Astrocyte (in vitro differentiated cells and primary cell): ENCODE results near the gene KDM3B. TPM values are rescaled to one million over a fixed set of nuclear protein-coding genes. Genes with fewer than 3 reads are reported as not detected.

ENCODE experiments used
- DNase-seq: peaks from one replicate; pipeline ENCODE4 v3.0.0-alpha.2; 2010; ENCODE audit warnings: low read depth
- FAIRE-seq: peaks from 2 replicates; lab custom pipeline; 2011; peaks lifted over from hg19 to GRCh38; lab: Jason Lieb, UNC
- H2AFZ ChIP-seq: 2 replicates; pipeline ENCODE4 v1.6.0; 2012; ENCODE audit warnings: low read depth, low read length, inconsistent platforms
- H3K27ac ChIP-seq: 2 replicates; pipeline ENCODE4 v1.5.1; 2011; ENCODE audit warnings: low read depth, low read length, inconsistent platforms
- H3K27me3 ChIP-seq: 2 replicates; pipeline ENCODE4 v1.6.0; 2011; ENCODE audit warnings: low read length, inconsistent platforms; ENCODE audit not compliant: insufficient read depth
- H3K36me3 ChIP-seq: 2 replicates; pipeline ENCODE4 v1.5.1; 2011; ENCODE audit warnings: low read length, inconsistent platforms; ENCODE audit not compliant: insufficient read depth
- H3K4me1 ChIP-seq: 2 replicates; pipeline ENCODE4 v1.5.1; 2011; ENCODE audit warnings: low read length, inconsistent platforms; ENCODE audit not compliant: insufficient read depth
- H3K4me2 ChIP-seq: 2 replicates; pipeline ENCODE4 v1.6.0; 2012; ENCODE audit warnings: low read length, inconsistent platforms
- H3K4me3 ChIP-seq: 2 replicates; pipeline ENCODE4 v1.5.1; 2011; ENCODE audit warnings: low read depth, mild to moderate bottlenecking, low read length, inconsistent platforms; ENCODE audit not compliant: insufficient read depth
- H3K79me2 ChIP-seq: 2 replicates; pipeline ENCODE4 v1.6.0; 2012; ENCODE audit warnings: mild to moderate bottlenecking, low read length, inconsistent platforms; ENCODE audit not compliant: insufficient read depth
- H3K9ac ChIP-seq: 2 replicates; pipeline ENCODE4 v1.6.0; 2012; ENCODE audit warnings: mild to moderate bottlenecking, low read length, inconsistent platforms
- H3K9me3 ChIP-seq: 2 replicates; pipeline ENCODE4 v1.5.1; 2012; ENCODE audit warnings: low read depth, mild to moderate bottlenecking, low read length, inconsistent platforms; ENCODE audit not compliant: insufficient read depth
- H4K20me1 ChIP-seq: 2 replicates; pipeline ENCODE4 v1.6.0; 2012; ENCODE audit warnings: low read length, inconsistent platforms; ENCODE audit not compliant: insufficient read depth
- H3K27ac Mint-ChIP-seq: one replicate; pipeline ENCODE4 v1.8.0; 2021; ENCODE audit warnings: mild to moderate bottlenecking, mixed read lengths; ENCODE audit not compliant: unreplicated experiment
- H3K27me3 Mint-ChIP-seq: one replicate; pipeline ENCODE4 v1.8.0; 2021; ENCODE audit warnings: low read depth, mixed read lengths; ENCODE audit not compliant: unreplicated experiment
- H3K36me3 Mint-ChIP-seq: one replicate; pipeline ENCODE4 v1.8.0; 2021; ENCODE audit warnings: low read depth, mixed read lengths; ENCODE audit not compliant: unreplicated experiment
- H3K4me1 Mint-ChIP-seq: one replicate; pipeline ENCODE4 v1.8.0; 2021; ENCODE audit warnings: low read depth, mixed read lengths; ENCODE audit not compliant: unreplicated experiment
- H3K4me3 Mint-ChIP-seq: one replicate; pipeline ENCODE4 v1.8.0; 2021; ENCODE audit warnings: mild to moderate bottlenecking, moderate library complexity, mixed read lengths; ENCODE audit not compliant: unreplicated experiment
- H3K9me3 Mint-ChIP-seq: one replicate; pipeline ENCODE4 v1.8.0; 2021; ENCODE audit warnings: mild to moderate bottlenecking, mixed read lengths; ENCODE audit not compliant: unreplicated experiment
- CTCF ChIP-seq: IDR thresholded peaks from 2 replicates; pipeline ENCODE4 v1.5.1; 2011; ENCODE audit warnings: low read depth, mild to moderate bottlenecking, inconsistent platforms, low read length, moderate library complexity; ENCODE audit not compliant: insufficient read depth
- EZH2 ChIP-seq: IDR thresholded peaks from 2 replicates; pipeline ENCODE4 v1.6.1; 2012; ENCODE audit warnings: mild to moderate bottlenecking, low read length, inconsistent platforms; ENCODE audit not compliant: insufficient read depth
- total RNA-seq: library from RNA; stranded (reverse); gene quantifications from 2 replicates; pipeline ENCODE4 v1.2.1, GENCODE V29; 2021

The KDM3B gene
- total RNA-seq, 1 donor from 2014 or later = 48.6 TPM

DNA sequence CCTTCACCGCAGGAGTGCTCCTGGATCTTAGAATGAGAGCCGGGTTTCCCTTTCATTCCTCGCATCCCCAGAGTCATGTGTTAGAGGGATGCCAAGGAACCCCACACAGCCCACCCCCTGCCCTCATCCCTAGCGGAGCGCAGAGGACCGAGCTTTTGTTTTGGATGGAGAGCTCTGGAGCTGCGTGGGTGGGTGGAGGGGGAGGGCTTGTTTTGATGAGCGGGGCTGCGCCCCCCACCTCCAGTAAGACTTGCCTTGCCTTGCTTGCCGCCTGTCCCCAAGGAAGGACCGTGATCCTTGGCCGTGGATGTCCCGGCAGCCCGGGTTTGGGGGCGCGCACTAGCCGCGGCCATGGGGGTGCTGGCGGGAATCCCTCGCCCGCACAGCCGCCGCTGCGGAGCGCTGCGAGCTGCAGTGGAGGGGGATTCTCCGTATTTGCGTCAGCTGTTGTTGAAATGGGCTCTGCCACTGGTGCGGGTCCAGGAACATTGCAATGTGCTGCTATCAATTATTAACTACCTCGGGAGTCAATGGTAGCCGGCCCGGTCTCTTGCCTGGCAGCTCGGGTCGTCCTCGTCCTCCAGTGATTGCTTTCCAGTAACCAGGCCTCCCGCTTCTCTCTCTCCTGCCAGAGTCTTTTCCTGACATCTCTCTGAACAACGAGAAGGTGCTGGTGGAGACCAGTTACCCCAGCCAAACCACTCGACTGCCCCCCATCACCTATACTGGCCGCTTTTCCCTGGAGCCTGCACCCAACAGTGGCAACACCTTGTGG lies 113.8 kb downstream of the KDM3B start:
- Histone ChIP-seq H3K4me3 (peak overlapping the region; percentile 94), H3K79me2 (peaks cover 31% of the 10 kb centered on the region), H2AFZ (no peak overlapping the region), H3K4me1 (peaks cover 27% of the 10 kb centered on the region), H3K27ac (peak overlapping the region; percentile 37), H3K9ac (peak overlapping the region; percentile 93), H3K36me3 (peaks cover 23% of the 10 kb centered on the region), H3K27me3 (no peaks in the 10 kb centered on the region), H3K9me3 (no peaks in the 10 kb centered on the region), H3K4me2 (peak overlapping the region; percentile 97), H4K20me1 (peaks cover 56% of the 10 kb centered on the region)
- FAIRE-seq = no peak
- Mint-ChIP-seq H3K4me1 (peaks cover 9% of the 10 kb centered on the region), H3K27me3 (peaks cover 11% of the 10 kb centered on the region), H3K36me3 (peaks cover 26% of the 10 kb centered on the region), H3K27ac (peak overlapping the region; percentile 86), H3K4me3 (peak overlapping the region; percentile 85), H3K9me3 (peaks cover 3% of the 10 kb centered on the region)
- TF ChIP-seq EZH2 = no peak
- no peak for TF ChIP-seq CTCF
- peak; percentile 25 for DNase-seq

DNA sequence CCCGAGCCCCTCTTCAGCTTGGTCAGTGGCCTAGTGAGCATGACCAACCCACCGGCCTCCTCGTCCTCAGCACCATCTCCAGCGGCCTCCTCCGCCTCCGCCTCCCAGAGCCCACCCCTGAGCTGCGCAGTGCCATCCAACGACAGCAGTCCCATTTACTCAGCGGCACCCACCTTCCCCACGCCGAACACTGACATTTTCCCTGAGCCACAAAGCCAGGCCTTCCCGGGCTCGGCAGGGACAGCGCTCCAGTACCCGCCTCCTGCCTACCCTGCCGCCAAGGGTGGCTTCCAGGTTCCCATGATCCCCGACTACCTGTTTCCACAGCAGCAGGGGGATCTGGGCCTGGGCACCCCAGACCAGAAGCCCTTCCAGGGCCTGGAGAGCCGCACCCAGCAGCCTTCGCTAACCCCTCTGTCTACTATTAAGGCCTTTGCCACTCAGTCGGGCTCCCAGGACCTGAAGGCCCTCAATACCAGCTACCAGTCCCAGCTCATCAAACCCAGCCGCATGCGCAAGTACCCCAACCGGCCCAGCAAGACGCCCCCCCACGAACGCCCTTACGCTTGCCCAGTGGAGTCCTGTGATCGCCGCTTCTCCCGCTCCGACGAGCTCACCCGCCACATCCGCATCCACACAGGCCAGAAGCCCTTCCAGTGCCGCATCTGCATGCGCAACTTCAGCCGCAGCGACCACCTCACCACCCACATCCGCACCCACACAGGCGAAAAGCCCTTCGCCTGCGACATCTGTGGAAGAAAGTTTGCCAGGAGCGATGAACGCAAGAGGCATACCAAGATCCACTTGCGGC lies 114.6 kb downstream of the KDM3B start:
- Histone ChIP-seq H3K9me3 (no peaks in the 10 kb centered on the region), H3K4me1 (peaks cover 27% of the 10 kb centered on the region), H3K4me3 (peak overlapping the region; percentile 94), H4K20me1 (peaks cover 56% of the 10 kb centered on the region), H3K27me3 (no peaks in the 10 kb centered on the region), H3K9ac (peak overlapping the region; percentile 93), H3K27ac (no peak overlapping the region), H3K79me2 (peaks cover 31% of the 10 kb centered on the region), H2AFZ (no peak overlapping the region), H3K36me3 (peaks cover 23% of the 10 kb centered on the region), H3K4me2 (peak overlapping the region; percentile 97)
- Mint-ChIP-seq H3K27me3 (peaks cover 11% of the 10 kb centered on the region), H3K9me3 (peaks cover 3% of the 10 kb centered on the region), H3K36me3 (peaks cover 26% of the 10 kb centered on the region), H3K4me3 (peak overlapping the region; percentile 85), H3K4me1 (peaks cover 5% of the 10 kb centered on the region), H3K27ac (peak overlapping the region; percentile 86)
- FAIRE-seq = no peak
- DNase-seq = peak; percentile 28
- TF ChIP-seq EZH2 = no peak
- TF ChIP-seq CTCF = no peak
